WTC11 (cell line): ENCODE results near the gene CAMK2G.

Source experiments
- ATF6 ChIP-seq: sonication (generic); formaldehyde crosslinking; IDR thresholded peaks from 2 replicates; pipeline ENCODE4 v1.8.1; 2023; ENCODE audit warnings: mild to moderate bottlenecking, missing genetic modification reagents
- CREB1 ChIP-seq: sonication (generic); formaldehyde crosslinking; IDR thresholded peaks from 2 replicates; pipeline ENCODE4 v1.8.0; 2023; ENCODE audit warnings: mild to moderate bottlenecking, missing genetic modification reagents
- CTCF ChIP-seq: fragments of 200-600 bp; IDR thresholded peaks from 2 replicates; pipeline ENCODE4 v1.8.0; 2022; ENCODE audit warnings: antibody characterized with exemption
- E2F1 ChIP-seq: sonication (generic); formaldehyde crosslinking; IDR thresholded peaks from 2 replicates; pipeline ENCODE4 v1.8.0; 2022; ENCODE audit warnings: mild to moderate bottlenecking, missing genetic modification reagents
- GABPB1 ChIP-seq: sonication (generic); formaldehyde crosslinking; IDR thresholded peaks from 2 replicates; pipeline ENCODE4 v1.8.1; 2023; ENCODE audit warnings: mild to moderate bottlenecking, missing genetic modification reagents
- HMGA2 ChIP-seq: fragments of 250-450 bp; sonication (Bioruptor Pico); IDR thresholded peaks from 2 replicates; pipeline ENCODE4 v1.4.0; 2021; ENCODE audit warnings: mild to moderate bottlenecking, moderate library complexity
- NFYB ChIP-seq: sonication (generic); formaldehyde crosslinking; conservative IDR thresholded peaks from 2 replicates; pipeline ENCODE4 v1.8.0; 2022; ENCODE audit warnings: low read depth, missing genetic modification reagents
- SMAD3 ChIP-seq: sonication (generic); formaldehyde crosslinking; IDR thresholded peaks from 2 replicates; pipeline ENCODE4 v1.8.0; 2022; ENCODE audit warnings: missing genetic modification reagents, mild to moderate bottlenecking, borderline replicate concordance
- TF ChIP-seq, protein P1 (sequence below): sonication (generic); formaldehyde crosslinking; IDR thresholded peaks from 2 replicates; pipeline ENCODE4 v1.8.0; 2022; ENCODE audit warnings: missing genetic modification reagents
- TF ChIP-seq, protein P2 (sequence below): sonication (generic); formaldehyde crosslinking; IDR thresholded peaks from 2 replicates; pipeline ENCODE4 v1.8.0; 2022; ENCODE audit warnings: mild to moderate bottlenecking, missing genetic modification reagents

DNA sequence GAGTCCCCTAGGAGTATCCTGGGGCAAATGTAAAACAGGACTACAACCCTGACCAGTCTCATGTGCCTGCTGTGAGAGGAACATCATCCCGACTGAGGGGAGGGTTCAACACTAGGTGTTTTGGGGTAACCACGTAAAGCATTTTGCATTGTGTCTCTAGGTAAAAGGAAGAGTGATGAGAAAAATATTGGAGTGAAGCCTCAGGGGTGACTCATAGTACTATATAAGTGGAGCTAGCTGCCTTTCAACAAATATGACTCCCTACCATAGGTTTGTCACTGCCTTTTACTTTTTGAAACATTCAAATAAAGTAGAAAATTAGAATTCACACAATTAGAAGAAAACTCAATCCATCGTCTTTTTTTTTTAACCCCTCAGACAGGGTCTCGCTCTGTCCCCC, 2.6 kb upstream of the CAMK2G start:
- TF ChIP-seq GABPB1 (CRISPR knock-in tag) (no peak), CREB1 (CRISPR knock-in tag) (no peak), E2F1 (CRISPR knock-in tag) (no peak), CTCF (no peak), HMGA2 (CRISPR knock-in tag) (no peak), NFYB (CRISPR knock-in tag) (no peak), SMAD3 (CRISPR knock-in tag) (no peak), ATF6 (CRISPR knock-in tag) (no peak)
- TF ChIP-seq, protein P1, sequence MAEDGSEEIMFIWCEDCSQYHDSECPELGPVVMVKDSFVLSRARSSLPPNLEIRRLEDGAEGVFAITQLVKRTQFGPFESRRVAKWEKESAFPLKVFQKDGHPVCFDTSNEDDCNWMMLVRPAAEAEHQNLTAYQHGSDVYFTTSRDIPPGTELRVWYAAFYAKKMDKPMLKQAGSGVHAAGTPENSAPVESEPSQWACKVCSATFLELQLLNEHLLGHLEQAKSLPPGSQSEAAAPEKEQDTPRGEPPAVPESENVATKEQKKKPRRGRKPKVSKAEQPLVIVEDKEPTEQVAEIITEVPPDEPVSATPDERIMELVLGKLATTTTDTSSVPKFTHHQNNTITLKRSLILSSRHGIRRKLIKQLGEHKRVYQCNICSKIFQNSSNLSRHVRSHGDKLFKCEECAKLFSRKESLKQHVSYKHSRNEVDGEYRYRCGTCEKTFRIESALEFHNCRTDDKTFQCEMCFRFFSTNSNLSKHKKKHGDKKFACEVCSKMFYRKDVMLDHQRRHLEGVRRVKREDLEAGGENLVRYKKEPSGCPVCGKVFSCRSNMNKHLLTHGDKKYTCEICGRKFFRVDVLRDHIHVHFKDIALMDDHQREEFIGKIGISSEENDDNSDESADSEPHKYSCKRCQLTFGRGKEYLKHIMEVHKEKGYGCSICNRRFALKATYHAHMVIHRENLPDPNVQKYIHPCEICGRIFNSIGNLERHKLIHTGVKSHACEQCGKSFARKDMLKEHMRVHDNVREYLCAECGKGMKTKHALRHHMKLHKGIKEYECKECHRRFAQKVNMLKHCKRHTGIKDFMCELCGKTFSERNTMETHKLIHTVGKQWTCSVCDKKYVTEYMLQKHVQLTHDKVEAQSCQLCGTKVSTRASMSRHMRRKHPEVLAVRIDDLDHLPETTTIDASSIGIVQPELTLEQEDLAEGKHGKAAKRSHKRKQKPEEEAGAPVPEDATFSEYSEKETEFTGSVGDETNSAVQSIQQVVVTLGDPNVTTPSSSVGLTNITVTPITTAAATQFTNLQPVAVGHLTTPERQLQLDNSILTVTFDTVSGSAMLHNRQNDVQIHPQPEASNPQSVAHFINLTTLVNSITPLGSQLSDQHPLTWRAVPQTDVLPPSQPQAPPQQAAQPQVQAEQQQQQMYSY, result no peak
- TF ChIP-seq, protein P2, sequence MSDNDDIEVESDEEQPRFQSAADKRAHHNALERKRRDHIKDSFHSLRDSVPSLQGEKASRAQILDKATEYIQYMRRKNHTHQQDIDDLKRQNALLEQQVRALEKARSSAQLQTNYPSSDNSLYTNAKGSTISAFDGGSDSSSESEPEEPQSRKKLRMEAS (CRISPR knock-in tag), result no peak
